RWPE1 (cell line): Measurements from ENCODE around the gene CRACR2B.

Source experiments
- CTCF ChIA-PET: fragments of 350-600 bp; sonication (Branson Sonifier 250); formaldehyde crosslinking; extraction: SDS; loops from one replicate; lab custom pipeline; 2021; lab: Yijun Ruan, JAX
- POLR2A ChIA-PET: fragments of 400-600 bp; formaldehyde crosslinking; extraction: SDS; loops from one replicate; lab custom pipeline; 2020; ENCODE audit warnings: antibody characterized with exemption; ENCODE audit not compliant: low non-redundant PET; lab: Yijun Ruan, JAX
- DNase-seq: peaks from one replicate; pipeline ENCODE4 v3.0.0; 2012; ENCODE audit warnings: low spot score
- H3K27ac ChIP-seq: fragments of 450-650 bp; 2 replicates; pipeline ENCODE4 v1.5.1; 2017
- CTCF ChIP-seq: fragments of 450-650 bp; conservative IDR thresholded peaks from 2 replicates; pipeline ENCODE4 v1.5.1; 2017; ENCODE audit warnings: low read depth, mild to moderate bottlenecking

CRACR2B gene

DNA sequence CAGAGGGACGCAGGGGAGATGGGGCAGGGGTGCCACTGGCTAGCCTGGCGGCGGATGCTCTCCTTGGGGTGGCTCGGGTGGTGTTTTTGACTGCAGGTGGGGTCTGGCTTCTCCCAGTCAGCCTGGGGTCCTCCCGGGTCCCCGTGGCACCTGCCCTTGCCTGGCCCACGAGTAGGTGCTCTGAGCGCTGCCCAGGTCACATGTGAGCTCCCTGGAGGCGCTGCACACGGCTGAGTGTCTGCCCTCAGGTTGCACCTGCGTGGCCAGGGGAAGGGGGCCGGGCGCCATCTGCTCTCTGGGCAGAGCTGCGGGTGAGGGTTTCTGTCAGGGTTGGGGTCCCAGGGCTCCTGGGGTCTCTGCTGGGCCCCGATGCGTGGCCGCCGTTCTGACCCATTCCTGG lies 20.2 kb downstream of the CRACR2B start:
- POLR2A ChIA-PET: no interaction called here
- no peak for TF ChIP-seq CTCF
- CTCF ChIA-PET: interaction anchor here (0.7 to 1.4 kb wide), 6 partner anchors 22 to 205 kb away, joined by 3 to 5 read pairs (median 5); no protein-coding TSS in a partner anchor
- DNase-seq: no peak
- H3K27ac ChIP-seq: peak overlapping the region; percentile 99

DNA sequence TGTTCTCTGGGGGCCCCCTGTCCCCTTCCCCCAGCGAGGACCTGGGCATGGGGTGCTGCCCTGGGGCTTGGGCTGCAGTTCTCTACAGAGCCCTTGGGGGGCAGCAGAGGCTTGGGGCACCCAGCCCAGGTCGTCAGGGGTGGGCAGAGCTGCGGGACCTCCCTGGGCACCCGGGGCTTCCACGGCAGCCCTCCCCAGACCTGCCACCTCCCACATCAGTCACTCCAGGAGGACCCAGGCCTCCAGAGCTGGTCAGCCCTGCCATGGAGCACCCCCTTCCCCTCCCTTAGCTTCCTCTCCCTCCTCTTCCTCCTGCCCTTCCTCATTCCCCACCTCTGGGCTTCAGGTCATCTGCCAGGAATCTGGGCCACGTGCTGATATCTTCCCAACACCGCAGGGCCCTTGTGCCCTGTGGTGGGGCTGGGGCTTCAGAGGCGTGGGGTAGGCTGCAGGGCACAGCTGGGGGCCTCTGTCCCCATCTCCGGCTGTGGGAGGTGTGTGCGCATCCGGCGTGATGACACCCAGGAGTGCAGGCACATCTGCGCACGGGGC lies 20.7 kb downstream of the CRACR2B start:
- POLR2A ChIA-PET: no interaction called here
- H3K27ac ChIP-seq: peak overlapping the region; percentile 99
- peak; percentile 79 for TF ChIP-seq CTCF
- CTCF ChIA-PET: interaction anchor here (0.7 to 1.4 kb wide), 10 partner anchors 9 to 205 kb away, joined by 3 to 5 read pairs (median 4); no protein-coding TSS in a partner anchor
- no peak for DNase-seq

GRCh38 chr11:849104-849824 lies 21.5 kb downstream of the CRACR2B start:
- ChIA-PET POLR2A (no interaction called here), CTCF (interaction anchor here (0.7 to 1.1 kb wide), 4 partner anchors 8 to 201 kb away, joined by 3 to 4 read pairs (median 3); no protein-coding TSS in a partner anchor)
- no peak for TF ChIP-seq CTCF
- no peak for DNase-seq
- peak overlapping the region; percentile 99 for H3K27ac ChIP-seq

GRCh38 chr11:849951-850774 lies 22.4 kb downstream of the CRACR2B start:
- CTCF ChIA-PET: no interaction called here
- DNase-seq: no peak
- H3K27ac ChIP-seq: no peak overlapping the region
- no peak for TF ChIP-seq CTCF
- POLR2A ChIA-PET: no interaction called here

- POLR2A ChIA-PET: no interaction called here
- no peak for DNase-seq
- H3K27ac ChIP-seq: peak overlapping the region; percentile 57
- CTCF ChIA-PET: no interaction called here
- no peak for TF ChIP-seq CTCF
Measured at GRCh38 chr11:850775-851763, 23.4 kb downstream of the CRACR2B start.
